ENCODE results near the gene MGLL.

MGLL gene

GRCh38 chr3:127764301-127764700 lies 58.0 kb downstream of the MGLL start:
- Mint-ChIP-seq H3K4me1 (peaks cover 31% of the 10 kb centered on the region), H3K27me3 (ENCODE audit: low read depth) (peaks cover 4% of the 10 kb centered on the region), H3K4me3 (no peak overlapping the region), H3K36me3 (ENCODE audit: low read depth) (peaks cover 10% of the 10 kb centered on the region), H3K27ac (no peak overlapping the region), H3K9me3 (peaks cover 18% of the 10 kb centered on the region)
- TF ChIP-seq CTCF (IDR thresholded peaks at IDR 0.05; ENCODE audit: unreplicated experiment in 3 of 3) = no peak

- H3K4me1 Mint-ChIP-seq = peaks cover 31% of the 10 kb centered on the region
- H3K9me3 Mint-ChIP-seq = peaks cover 18% of the 10 kb centered on the region
- H3K4me3 Mint-ChIP-seq = no peak overlapping the region
- H3K27me3 Mint-ChIP-seq (ENCODE audit: low read depth) = peaks cover 4% of the 10 kb centered on the region
- H3K36me3 Mint-ChIP-seq (ENCODE audit: low read depth) = peaks cover 10% of the 10 kb centered on the region
- no peak for TF ChIP-seq CTCF (IDR thresholded peaks at IDR 0.05; ENCODE audit: unreplicated experiment in 3 of 3)
- H3K27ac Mint-ChIP-seq = peak overlapping the region in 1 of 3 experiments; percentile 33
These were observed 58.5 kb downstream of the MGLL start for GRCh38 chr3:127763816-127764215.

GRCh38 chr3:127763337-127763736 lies 59.0 kb downstream of the MGLL start:
- peaks cover 5% of the 10 kb centered on the region for H3K36me3 Mint-ChIP-seq (ENCODE audit: low read depth)
- peak overlapping the region in 1 of 3 experiments; percentile 33 for H3K27ac Mint-ChIP-seq
- no peak for TF ChIP-seq CTCF (IDR thresholded peaks at IDR 0.05; ENCODE audit: unreplicated experiment in 3 of 3)
- peaks cover 31% of the 10 kb centered on the region for H3K4me1 Mint-ChIP-seq
- no peak overlapping the region for H3K4me3 Mint-ChIP-seq
- H3K27me3 Mint-ChIP-seq (ENCODE audit: low read depth) = peaks cover 4% of the 10 kb centered on the region
- H3K9me3 Mint-ChIP-seq = peaks cover 13% of the 10 kb centered on the region

- peaks cover 31% of the 10 kb centered on the region for H3K4me1 Mint-ChIP-seq
- H3K27ac Mint-ChIP-seq = no peak overlapping the region
- H3K4me3 Mint-ChIP-seq = no peak overlapping the region
- H3K27me3 Mint-ChIP-seq (ENCODE audit: low read depth) = peaks cover 4% of the 10 kb centered on the region
- no peaks in the 10 kb centered on the region for H3K36me3 Mint-ChIP-seq (ENCODE audit: low read depth)
- no peak for TF ChIP-seq CTCF (IDR thresholded peaks at IDR 0.05; ENCODE audit: unreplicated experiment in 3 of 3)
- H3K9me3 Mint-ChIP-seq = peaks cover 7% of the 10 kb centered on the region
These were observed 59.6 kb downstream of the MGLL start for GRCh38 chr3:127762787-127763105.

- Mint-ChIP-seq H3K4me3 (no peak overlapping the region), H3K4me1 (peaks cover 31% of the 10 kb centered on the region), H3K27me3 (ENCODE audit: low read depth) (peaks cover 4% of the 10 kb centered on the region), H3K27ac (peak overlapping the region in 2 of 3 experiments; percentile 50 to 62), H3K9me3 (peaks cover 3% of the 10 kb centered on the region), H3K36me3 (ENCODE audit: low read depth) (no peaks in the 10 kb centered on the region)
- TF ChIP-seq CTCF (IDR thresholded peaks at IDR 0.05; ENCODE audit: unreplicated experiment in 3 of 3) = no peak
These were observed 60.1 kb downstream of the MGLL start for GRCh38 chr3:127762077-127762786.

- no peak for TF ChIP-seq CTCF (IDR thresholded peaks at IDR 0.05; ENCODE audit: unreplicated experiment in 3 of 3)
- Mint-ChIP-seq H3K9me3 (no peaks in the 10 kb centered on the region), H3K4me1 (peaks cover 31% of the 10 kb centered on the region), H3K27me3 (ENCODE audit: low read depth) (peaks cover 4% of the 10 kb centered on the region), H3K36me3 (ENCODE audit: low read depth) (no peaks in the 10 kb centered on the region), H3K27ac (no peak overlapping the region), H3K4me3 (no peak overlapping the region)
These were observed 60.9 kb downstream of the MGLL start for GRCh38 chr3:127761441-127761801.
